Urothelium cell line (cell line): Measurements from ENCODE around the gene SULT2B1.
"Not testable (repeated sequence)": the region's sequence is repeated elsewhere in the genome, so short reads cannot be mapped to it uniquely, and the experiment has no call there.

Source experiments
- DNase-seq: peaks from one replicate; pipeline ENCODE4 v3.0.0; 2011; ENCODE audit warnings: low spot score, mixed read lengths
- FAIRE-seq: peaks from 2 replicates; lab custom pipeline; 2011; peaks lifted over from hg19 to GRCh38; lab: Jason Lieb, UNC

SULT2B1 gene

DNA sequence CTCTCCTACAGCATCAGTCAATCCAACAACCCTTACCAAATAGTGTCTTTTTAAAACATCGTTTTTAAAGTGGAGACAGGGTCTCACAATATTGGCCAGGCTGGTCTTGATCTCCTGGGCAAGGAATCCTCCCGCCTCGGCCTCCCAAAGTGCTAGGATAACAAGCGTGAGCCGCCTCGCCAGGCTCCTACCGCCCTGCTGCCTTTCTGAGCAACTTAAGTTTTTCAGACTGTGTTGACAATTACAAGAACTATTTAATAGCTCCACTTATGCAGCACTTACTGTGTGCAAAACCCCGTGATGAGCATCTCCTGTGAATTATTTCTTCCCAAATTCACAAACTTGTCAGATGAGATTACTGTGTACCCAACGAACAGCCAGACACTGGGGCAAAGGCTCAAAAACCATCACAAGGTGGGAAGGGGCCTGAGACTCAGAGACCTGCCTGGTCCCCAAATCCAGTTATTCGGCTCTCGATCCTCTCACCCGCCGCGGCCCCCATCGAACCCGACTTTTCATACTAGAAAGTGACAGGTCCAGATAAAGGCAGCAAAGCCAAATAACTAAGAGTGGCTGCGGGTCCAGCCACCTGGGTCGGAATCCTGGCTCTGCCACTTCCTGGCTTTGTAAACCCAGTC, 66.4 kb downstream of the SULT2B1 start:
- FAIRE-seq (no peak), DNase-seq (no peak)

DNA sequence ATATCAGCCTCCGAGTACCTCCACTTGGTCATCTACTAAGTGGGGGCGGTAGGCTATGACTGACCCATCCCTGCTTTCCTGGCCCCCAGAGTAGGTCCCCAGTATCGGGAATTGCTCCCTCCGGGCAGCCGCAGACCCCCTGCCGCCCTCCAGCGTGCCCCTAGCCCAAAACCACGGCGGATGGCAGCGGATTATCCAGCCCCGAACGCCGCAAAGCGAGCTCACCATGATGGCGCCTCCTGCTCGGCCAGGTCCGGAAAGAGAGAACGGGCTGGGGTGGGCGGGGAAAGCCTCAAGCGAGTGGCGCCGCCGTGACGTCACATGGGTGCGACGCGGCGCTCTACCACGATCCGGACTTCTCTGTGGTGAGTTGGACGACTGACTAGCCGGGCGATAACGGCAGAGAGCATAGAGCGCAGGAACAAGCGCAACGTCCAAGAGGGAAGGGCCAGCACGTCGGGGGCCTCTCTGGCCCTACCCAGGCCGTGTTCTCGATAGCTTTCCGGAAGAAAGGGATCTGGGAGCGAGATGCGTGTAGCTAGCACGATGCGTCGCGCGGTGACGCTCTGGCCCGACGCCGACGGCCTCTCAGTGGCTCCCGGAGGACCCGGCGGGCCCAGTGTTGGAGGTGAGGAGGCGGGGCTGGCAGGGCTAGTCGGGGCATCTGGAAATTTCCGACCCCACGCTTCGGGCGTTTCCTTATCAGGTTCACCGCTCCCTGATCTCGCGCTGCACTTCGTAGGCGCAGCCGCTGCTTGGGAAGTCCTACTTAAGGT, 67.1 kb downstream of the SULT2B1 start, which contains the start of the genes RPL18 and SPHK2:
TSS of gene RPL18 (minus strand) at position 263 of the 776 bp plus-strand sequence. CDS start at position 228, 35 bp downstream.
TSS of gene SPHK2 (plus strand) at position 591 of the 776 bp plus-strand sequence. CDS start 1,009 bp downstream, outside the sequence.
- FAIRE-seq = peak; percentile 66
- peak; percentile 97 for DNase-seq

DNA sequence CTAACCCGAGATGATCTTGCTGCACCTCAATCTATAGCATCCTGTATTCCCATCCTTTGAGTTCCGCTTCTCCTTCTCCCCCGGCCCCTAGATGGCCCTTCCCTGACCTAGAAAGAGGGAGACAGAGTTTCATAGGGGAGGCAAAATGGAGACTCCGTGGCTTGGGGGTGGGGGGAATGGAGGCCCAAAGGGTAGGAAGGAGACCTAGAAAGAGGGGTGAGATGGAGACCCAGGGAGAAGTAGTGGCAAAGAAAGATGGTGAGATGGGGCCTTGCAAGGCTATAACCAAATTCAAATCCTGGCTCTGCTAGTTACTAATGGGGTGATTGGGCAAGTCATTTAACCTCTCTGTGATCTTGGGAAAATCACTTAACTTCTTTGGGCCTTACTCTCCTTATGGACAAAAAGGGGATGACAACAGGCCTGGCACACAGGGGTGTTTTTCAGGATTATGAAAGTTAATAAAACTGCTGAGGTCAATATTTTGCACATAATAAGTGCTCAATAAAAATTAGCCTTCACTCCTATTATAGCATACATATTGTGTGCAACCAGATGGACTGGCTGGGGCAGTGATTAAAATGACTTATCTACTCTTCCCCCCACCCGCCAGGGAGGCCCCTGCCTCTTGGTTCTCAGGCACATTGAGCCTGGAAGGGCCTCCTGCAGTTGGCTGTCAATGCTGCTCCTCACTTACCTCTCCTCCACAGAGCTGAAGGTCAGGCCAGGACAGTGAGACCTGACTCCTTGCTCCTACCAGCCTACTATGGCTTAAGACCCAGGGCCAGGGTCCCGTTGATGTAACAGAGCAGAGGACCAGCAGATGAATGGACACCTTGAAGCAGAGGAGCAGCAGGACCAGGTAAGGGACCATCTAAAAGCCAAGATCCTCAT, 68.0 kb downstream of the SULT2B1 start:
- DNase-seq = no peak

DNA sequence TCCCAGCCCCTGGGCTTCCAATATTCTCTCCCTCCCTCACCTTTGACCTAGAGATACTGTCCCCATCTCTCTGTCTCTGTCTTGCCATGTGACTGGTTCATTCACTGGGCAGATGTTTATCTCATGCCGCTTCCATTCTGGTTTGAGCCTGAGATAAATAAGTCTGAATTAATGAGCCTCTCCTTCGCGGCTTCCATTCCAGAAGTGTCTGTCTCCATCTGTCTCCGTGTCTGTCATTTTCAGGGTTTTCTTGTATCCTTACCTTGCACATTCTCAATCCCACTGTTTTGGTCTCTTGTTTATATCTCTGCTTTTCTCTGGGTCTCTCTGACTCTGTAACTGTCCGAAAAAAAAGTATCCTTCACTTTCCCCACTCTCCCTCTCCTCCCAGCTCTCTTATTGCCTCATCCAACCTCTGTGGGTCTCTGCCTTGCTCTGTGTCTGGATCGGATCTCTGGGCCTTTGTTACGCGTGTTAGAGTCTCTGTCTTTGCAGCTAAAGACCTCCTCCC, 71.6 kb downstream of the SULT2B1 start:
- FAIRE-seq = no peak
- DNase-seq = no peak

More for the DNA sequence above, 68.0 kb downstream of the SULT2B1 start:
- FAIRE-seq = no peak

DNA sequence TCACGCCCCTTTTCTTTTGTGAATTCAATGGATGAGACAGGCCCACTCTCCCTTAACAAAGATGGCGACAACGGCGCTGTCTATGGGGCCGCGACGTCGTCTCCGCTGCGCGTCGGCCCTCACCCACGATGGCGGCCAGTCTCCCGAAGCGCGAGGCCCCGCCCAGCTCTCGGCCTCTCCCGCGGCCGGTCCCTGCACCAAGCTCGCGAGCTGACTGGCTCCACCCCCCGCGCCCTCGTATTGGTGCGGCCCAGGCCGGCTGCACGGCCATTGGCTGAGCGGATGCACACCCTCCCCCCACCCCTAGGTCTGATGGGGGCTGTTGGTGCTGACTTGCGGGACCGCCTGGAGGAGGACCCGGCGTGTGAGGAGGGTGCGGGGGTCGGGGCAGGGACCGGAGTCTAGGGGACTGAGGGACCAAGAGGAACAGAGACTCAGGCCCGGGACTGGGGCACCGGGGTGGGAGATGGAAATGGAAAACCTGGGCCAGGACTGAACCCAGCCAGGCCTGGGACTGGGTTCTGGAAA, 72.2 kb downstream of the SULT2B1 start:
- FAIRE-seq (no peak), DNase-seq (no peak)

DNA sequence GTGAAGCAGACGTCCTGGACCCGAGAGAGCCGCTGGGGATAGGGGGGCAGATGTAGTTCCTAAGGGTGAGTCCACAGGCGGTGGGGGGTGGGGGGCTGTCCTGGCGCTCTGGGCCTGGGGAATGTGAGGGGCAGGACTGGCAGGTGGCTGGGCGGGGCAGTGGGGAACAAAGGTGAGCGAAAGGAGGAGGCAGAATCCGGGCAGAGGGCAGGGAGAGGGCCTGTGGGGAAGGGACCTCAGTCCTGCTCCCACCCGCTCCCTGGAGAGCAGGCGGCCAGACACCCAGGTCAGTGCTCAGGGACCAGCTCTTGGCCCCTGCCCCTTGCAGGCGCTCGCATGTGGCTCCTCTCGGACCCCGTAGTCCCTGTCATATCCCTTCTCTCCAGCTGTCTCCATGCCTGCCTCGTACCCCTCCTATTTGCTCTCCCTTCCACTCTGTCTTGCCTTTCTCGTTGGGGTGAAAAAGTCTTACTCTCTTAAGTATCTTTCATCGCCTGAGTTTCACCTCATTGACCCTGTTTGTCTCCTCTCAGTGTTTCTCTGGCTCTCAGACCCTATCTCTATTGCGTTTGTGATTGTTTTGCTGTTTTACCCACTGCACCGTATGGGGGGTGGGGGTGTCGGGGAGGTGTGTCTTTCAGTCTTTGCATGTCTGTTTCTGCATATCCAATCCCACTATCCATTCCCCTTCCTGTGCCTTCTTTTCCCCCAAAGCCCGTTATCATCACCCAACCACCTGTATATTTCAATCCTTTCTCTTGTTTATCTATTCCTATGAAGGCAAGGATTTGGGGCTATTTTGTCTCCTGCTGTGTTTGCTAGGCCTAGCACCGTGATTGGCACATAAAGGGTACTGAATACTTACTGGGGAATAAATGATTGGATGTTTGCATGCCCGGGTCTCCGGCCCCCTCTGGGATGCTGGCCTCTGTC, 73.1 kb downstream of the SULT2B1 start:
- FAIRE-seq = no peak

DNA sequence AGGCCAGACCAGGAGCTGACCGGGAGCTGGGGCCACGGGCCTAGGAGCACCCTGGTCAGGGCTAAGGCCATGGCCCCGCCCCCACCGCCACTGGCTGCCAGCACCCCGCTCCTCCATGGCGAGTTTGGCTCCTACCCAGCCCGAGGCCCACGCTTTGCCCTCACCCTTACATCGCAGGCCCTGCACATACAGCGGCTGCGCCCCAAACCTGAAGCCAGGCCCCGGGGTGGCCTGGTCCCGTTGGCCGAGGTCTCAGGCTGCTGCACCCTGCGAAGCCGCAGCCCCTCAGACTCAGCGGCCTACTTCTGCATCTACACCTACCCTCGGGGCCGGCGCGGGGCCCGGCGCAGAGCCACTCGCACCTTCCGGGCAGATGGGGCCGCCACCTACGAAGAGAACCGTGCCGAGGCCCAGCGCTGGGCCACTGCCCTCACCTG, 73.9 kb downstream of the SULT2B1 start:
- FAIRE-seq (no peak), DNase-seq (no peak)

More for the DNA sequence above, 73.1 kb downstream of the SULT2B1 start:
- no peak for DNase-seq

DNA sequence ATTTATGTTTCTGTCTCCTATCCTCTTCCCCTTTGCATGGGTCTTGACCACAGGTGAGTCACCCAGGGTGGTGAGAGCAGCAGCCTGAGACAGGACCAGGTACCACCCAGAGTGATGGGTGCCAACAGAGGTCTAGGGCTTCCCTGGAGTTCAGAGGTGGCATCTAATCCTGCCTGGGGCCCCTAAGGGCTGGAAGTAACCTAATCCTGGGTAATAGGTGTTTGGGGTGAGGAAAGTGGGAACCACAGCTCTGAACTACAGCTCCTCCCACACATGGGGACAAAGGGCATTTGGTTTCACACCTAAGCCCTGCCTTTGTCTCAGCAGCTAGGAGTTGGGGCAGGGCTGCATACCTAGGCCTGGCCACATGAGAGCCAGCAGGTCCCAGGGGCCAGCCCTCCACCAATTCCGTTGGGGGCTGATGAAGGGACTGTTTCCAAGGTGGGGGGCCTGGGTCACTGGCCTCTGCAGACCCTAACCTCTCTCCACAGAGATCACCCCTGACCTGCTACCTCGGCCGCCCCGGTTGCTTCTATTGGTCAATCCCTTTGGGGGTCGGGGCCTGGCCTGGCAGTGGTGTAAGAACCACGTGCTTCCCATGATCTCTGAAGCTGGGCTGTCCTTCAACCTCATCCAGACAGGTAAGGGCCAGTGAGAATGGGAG, 75.4 kb downstream of the SULT2B1 start:
- DNase-seq = no peak
- FAIRE-seq = no peak

DNA sequence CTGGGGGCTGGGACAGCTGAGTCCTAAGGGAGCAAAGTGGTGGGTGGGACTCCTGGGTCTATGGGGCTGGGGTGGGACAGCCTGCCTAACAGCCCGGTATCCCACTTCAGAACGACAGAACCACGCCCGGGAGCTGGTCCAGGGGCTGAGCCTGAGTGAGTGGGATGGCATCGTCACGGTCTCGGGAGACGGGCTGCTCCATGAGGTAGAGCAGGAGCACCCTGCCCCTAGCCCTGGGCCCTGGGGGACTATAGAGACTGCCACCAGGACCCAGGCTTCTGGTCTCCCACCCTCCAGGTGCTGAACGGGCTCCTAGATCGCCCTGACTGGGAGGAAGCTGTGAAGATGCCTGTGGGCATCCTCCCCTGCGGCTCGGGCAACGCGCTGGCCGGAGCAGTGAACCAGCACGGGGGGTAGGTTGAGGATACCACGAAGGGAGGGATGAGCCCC, 75.9 kb downstream of the SULT2B1 start:
- FAIRE-seq (no peak), DNase-seq (no peak)

DNA sequence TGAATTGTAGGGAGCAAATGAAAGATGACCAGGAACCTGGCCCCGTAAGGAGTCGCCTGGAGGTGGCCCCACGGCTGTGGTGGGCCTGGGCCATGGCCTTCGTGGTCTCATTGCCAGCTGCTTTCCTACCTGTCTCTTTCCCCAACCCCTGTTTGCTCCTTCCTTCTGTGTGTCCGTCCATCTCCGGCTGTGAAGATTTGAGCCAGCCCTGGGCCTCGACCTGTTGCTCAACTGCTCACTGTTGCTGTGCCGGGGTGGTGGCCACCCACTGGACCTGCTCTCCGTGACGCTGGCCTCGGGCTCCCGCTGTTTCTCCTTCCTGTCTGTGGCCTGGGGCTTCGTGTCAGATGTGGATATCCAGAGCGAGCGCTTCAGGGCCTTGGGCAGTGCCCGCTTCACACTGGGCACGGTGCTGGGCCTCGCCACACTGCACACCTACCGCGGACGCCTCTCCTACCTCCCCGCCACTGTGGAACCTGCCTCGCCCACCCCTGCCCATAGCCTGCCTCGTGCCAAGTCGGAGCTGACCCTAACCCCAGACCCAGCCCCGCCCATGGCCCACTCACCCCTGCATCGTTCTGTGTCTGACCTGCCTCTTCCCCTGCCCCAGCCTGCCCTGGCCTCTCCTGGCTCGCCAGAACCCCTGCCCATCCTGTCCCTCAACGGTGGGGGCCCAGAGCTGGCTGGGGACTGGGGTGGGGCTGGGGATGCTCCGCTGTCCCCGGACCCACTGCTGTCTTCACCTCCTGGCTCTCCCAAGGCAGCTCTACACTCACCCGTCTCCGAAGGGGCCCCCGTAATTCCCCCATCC, 76.7 kb downstream of the SULT2B1 start:
- no peak for FAIRE-seq
- DNase-seq = no peak

DNA sequence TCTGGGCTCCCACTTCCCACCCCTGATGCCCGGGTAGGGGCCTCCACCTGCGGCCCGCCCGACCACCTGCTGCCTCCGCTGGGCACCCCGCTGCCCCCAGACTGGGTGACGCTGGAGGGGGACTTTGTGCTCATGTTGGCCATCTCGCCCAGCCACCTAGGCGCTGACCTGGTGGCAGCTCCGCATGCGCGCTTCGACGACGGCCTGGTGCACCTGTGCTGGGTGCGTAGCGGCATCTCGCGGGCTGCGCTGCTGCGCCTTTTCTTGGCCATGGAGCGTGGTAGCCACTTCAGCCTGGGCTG, 77.3 kb downstream of the SULT2B1 start:
- no peak for FAIRE-seq

DNA sequence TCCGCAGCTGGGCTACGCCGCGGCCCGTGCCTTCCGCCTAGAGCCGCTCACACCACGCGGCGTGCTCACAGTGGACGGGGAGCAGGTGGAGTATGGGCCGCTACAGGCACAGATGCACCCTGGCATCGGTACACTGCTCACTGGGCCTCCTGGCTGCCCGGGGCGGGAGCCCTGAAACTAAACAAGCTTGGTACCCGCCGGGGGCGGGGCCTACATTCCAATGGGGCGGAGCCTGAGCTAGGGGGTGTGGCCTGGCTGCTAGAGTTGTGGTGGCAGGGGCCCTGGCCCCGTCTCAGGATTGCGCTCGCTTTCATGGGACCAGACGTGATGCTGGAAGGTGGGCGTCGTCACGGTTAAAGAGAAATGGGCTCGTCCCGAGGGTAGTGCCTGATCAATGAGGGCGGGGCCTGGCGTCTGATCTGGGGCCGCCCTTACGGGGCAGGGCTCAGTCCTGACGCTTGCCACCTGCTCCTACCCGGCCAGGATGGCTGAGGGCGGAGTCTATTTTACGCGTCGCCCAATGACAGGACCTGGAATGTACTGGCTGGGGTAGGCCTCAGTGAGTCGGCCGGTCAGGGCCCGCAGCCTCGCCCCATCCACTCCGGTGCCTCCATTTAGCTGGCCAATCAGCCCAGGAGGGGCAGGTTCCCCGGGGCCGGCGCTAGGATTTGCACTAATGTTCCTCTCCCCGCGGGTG, 77.8 kb downstream of the SULT2B1 start:
- DNase-seq = no peak
- FAIRE-seq = no peak

More for the DNA sequence above, 77.3 kb downstream of the SULT2B1 start:
- DNase-seq = no peak

DNA sequence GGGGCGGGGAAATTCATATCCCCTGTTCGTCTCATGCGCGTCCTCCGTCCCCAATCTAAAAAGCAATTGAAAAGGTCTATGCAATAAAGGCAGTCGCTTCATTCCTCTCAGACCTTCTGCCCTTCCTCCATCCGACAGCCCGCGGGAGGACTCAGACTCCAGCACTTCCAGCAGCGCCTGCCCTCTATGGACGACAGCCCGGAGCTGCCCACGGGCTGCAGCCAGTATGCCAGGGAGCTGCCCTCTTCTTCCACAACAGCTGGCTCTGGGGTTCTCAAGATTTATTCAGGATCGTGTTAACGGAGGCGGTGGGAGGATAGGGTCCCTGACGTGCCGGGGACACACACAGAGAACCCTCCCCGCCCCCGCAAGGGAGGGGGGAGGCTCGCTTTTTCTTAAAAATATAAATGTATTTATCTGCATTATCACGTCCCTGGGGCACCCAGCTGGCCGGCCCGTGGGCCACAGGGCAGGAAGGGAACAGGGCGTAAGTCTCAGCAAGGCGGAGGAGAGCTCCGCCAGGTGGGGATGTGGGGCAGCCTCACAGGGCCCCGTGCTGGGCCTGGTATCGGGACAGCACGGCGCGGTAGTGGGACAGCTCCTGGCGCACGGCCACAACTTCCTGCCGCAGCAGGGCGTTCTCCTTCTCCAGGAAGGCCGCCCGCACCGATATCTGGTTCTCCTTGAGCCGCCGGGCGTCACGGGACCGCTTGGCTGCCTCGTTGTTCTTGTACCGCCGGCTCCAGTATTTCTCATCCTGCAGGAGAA, 78.5 kb downstream of the SULT2B1 start:
- FAIRE-seq (no peak), DNase-seq (no peak)

DNA sequence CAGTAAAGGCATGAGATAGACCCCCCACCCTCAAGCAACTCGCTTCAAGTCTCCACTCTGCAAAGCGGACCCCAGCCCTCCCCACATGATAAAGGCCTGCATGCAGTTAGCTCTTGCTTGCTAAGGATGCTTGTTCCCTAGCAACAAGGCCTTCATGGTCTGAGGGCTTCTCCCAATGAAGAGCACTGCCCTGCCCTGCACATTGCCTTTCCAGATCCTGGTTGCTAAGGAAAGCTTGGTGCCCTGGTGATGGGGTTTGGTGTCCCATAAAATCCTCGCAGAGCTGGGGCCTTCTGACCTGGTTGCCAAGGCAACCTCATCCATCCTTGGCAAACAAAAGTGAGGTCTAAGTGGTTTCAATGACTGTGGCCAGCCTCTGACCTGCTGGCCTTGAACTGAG, 79.3 kb downstream of the SULT2B1 start:
- DNase-seq = no peak
- FAIRE-seq = no peak

DNA sequence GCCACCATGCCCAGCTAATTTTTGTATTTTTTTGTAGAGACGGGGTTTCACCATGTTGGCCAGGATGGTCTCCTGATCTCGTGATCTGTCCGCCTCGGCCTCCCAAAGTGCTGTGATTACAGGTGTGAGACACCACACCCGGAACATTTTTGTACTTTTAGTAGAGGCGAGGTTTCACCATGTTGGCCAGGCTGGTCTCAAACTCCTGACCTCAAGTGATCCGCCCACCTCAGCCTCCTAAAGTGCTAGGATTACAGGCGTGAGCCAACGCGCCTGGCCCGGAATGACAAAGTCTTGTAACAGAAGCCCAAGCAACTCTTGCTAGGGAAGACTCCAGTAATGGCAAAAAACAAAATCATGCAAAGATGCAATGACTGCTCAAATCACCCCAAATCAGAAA, 80.3 kb downstream of the SULT2B1 start:
- not testable (repeated sequence) for DNase-seq, FAIRE-seq

DNA sequence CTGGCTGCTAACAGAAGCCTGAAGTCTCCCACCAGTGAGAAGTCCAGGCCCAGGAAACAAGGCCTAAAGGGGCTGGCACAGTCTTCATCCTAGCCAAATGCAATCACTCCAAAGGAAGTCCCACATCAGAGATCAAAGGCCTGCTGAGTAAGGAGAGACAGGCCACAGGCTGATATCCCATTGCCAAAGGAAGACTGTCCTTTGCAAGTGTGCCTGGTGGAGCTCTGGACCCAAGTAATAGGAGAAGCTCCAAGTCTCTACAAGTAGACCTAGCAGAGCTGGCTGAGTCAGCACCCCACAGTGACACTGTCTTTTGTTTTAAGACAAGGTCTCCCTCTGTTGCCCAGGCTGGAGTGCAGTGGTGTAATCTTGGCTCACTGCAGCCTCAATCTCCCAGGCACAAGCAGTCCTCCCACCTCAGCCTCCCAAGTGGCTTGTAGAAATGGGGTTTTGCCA, 80.7 kb downstream of the SULT2B1 start:
- no peak for DNase-seq
- FAIRE-seq = no peak
